GM23338 (cell line): Measurements from ENCODE around the gene PARP1.

Source experiments
- EZH2 ChIP-seq: fragments of 200-600 bp; sonication (generic); IDR thresholded peaks from one replicate; pipeline ENCODE4 v1.8.0; 2017; ENCODE audit warnings: antibody characterized with exemption, mild to moderate bottlenecking, low read depth; ENCODE audit not compliant: unreplicated experiment
- EZH2phosphoT487 ChIP-seq: fragments of 200-600 bp; sonication (generic); IDR thresholded peaks from one replicate; pipeline ENCODE4 v1.8.1; 2018; ENCODE audit warnings: antibody characterized with exemption; ENCODE audit not compliant: unreplicated experiment
- POLR2AphosphoS5 ChIP-seq: IDR thresholded peaks from 2 replicates; pipeline ENCODE4 v1.6.1; 2016; ENCODE audit warnings: antibody characterized with exemption, low read depth
- REST ChIP-seq: IDR thresholded peaks from one replicate; pipeline ENCODE4 v1.6.1; 2018; ENCODE audit warnings: antibody characterized with exemption; ENCODE audit not compliant: unreplicated experiment
- TF ChIP-seq, protein P1 (sequence below): IDR thresholded peaks from 2 replicates; pipeline ENCODE4 v1.6.1; 2016; ENCODE audit warnings: antibody characterized with exemption
- TF ChIP-seq, protein P2 (sequence below), 2 experiments: fragments of 200-600 bp in 1 of 2; sonication (generic) in 1 of 2; conservative IDR thresholded peaks; 2 replicates each; pipeline versions ENCODE4 v1.5.1 to v1.6.1; 2016 to 2017; ENCODE audit warnings: antibody characterized with exemption in 2 of 2, low read depth in 2 of 2, mild to moderate bottlenecking in 2 of 2, moderate library complexity in 1 of 2

DNA sequence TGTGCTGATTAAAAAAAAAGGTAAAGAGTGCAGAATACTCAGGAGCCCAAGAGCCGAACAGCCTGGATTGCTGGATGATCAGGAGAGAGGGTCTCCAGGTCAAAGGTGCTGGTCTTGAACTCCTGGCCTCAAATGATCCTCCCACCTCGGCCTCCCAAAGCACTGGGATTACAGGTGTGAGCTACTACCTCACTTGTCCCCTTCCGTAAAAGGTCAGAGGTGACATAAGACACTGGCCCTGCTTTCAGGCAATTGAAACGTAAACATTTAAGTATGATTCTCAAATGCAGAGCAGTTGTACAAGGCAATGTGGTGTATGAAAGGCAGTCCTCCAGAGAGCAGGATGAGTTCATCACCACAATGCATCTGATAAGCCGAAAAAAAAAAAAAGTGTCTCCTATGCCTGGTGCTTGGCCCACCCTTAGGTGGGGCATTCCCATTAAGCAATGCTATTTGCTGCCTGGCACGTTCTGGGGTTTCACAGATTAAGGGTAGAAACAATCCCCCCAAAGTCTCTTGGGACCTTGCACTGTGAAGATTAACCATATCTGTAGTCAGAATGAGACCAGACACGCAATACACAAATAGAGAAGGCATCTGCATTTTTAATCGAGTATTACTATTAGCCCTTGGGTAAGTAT lies 47.7 kb downstream of the PARP1 start:
- TF ChIP-seq REST (no peak), EZH2 (no peak), EZH2phosphoT487 (no peak), POLR2AphosphoS5 (no peak)
- TF ChIP-seq, protein P1, sequence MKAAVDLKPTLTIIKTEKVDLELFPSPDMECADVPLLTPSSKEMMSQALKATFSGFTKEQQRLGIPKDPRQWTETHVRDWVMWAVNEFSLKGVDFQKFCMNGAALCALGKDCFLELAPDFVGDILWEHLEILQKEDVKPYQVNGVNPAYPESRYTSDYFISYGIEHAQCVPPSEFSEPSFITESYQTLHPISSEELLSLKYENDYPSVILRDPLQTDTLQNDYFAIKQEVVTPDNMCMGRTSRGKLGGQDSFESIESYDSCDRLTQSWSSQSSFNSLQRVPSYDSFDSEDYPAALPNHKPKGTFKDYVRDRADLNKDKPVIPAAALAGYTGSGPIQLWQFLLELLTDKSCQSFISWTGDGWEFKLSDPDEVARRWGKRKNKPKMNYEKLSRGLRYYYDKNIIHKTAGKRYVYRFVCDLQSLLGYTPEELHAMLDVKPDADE: no peak
- TF ChIP-seq, protein P2, sequence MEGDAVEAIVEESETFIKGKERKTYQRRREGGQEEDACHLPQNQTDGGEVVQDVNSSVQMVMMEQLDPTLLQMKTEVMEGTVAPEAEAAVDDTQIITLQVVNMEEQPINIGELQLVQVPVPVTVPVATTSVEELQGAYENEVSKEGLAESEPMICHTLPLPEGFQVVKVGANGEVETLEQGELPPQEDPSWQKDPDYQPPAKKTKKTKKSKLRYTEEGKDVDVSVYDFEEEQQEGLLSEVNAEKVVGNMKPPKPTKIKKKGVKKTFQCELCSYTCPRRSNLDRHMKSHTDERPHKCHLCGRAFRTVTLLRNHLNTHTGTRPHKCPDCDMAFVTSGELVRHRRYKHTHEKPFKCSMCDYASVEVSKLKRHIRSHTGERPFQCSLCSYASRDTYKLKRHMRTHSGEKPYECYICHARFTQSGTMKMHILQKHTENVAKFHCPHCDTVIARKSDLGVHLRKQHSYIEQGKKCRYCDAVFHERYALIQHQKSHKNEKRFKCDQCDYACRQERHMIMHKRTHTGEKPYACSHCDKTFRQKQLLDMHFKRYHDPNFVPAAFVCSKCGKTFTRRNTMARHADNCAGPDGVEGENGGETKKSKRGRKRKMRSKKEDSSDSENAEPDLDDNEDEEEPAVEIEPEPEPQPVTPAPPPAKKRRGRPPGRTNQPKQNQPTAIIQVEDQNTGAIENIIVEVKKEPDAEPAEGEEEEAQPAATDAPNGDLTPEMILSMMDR (conservative IDR thresholded peaks at IDR 0.05; ENCODE audit: low read depth in 2 of 2): no peak
